Measurements from ENCODE around the gene CLCN7. TPM values are rescaled to one million over a fixed set of nuclear protein-coding genes. Genes with fewer than 3 reads are reported as not detected.
"Not testable (repeated sequence)": the region's sequence is repeated elsewhere in the genome, so short reads cannot be mapped to it uniquely, and the experiment has no call there.

Gene CLCN7
- total RNA-seq, 1 donor from 2014 or later: 69.9 TPM

DNA sequence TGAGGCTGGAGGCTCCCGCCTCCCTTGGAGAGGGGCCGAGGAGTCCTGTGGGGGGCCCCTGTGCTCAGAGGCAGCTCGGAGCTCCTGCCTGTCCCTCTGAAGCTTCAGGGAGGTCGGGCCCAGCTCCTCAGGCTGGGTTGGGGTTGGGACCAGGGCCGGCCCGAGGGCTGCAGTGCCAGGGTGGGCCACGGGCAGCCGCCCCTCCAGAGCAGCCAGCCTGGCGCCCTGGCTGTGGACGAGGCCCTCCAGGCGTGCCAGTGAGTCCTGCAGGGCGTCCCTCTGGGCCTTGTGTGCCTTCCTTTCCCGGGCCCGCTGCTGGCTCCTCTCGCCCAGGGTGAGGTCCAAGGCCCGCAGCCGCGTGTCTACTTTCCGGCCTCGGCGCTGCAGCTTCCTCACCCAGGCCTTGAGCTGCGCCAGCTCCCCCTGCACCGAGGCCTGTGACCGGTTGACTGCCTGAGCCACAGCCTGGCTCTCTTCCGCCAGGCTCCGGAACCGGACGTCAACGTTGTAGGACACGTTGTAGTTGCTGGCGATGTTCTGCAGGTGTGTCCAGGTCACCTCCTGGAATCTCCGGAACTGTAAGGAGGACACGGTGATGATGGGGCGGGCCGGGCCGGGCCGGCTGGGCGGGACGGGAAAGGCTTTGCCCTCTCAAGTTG is 12.7 kb upstream of the CLCN7 start:
- DNase-seq: no peak

DNA sequence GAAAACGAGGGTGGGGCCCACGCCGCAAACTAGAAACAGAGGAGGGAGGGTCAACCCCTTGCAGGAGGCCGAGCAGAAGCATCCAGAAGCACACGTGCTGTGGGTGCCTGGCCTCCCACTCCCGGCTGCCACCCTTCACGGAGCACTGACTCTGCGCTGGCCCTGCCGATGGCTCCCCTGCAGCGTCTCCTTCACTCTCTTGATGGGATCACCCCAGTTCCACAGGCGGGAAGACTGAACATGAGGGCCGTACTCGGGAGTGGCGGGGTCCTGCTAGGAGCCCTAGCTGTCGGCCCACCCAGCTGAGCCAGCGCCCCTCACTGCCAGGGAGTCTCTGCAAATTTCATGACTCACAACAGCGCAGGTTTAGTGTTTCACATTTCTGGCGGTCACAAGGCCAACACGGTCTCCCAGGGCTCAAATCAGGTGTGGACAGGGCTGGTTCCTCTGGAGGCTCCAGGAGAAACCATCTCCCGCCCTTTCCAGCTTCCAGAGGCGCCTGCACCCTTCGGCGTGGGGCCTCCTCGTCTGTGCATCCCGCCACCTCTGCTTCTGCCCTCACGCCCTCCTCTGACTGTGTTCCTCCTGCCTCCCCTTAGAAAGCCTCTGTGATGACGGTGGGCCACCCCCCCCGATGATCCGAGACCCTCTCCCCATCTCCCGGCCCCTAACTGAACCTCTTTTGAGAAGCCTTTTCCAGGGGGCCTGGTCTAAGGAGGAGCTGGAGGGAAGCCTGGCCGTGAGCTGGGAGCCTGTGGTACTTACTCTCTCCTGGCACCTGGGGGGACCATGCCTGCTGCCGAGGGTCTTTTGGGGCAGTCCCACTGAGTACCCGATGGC is 11.9 kb upstream of the CLCN7 start:
- no peak for DNase-seq

DNA sequence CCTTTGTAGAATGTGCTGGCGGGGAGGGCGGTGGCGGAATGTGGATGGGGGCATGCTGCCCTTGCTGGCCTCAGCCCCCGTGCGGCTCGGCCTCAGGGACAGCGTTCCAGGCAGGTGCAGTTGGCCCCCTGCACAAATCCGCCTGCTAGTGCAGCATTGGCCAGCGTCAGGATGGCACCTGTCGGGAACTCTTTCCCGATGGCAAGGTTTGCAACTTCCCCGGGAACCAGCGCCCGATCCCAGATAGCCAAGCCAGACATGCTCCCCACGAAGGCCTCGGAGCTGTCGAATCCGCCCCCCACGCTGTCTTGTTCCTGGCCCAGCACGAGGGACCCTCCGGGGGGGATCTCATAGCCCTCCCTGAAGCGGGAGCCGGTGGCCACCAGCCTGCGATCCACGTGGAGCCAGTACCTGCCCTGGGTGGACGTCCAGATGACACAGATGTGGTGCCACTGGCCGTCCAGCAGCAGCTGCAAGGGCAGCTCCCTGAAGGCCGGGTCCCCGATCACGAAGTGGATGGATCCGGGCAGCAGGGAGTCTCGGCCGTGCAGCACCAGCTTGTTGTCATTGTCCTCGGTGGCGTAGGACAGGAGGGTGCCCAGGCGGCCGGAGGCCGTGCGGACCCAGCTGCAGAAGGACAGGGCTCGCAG is 11.1 kb upstream of the CLCN7 start:
- no peak for DNase-seq

DNA sequence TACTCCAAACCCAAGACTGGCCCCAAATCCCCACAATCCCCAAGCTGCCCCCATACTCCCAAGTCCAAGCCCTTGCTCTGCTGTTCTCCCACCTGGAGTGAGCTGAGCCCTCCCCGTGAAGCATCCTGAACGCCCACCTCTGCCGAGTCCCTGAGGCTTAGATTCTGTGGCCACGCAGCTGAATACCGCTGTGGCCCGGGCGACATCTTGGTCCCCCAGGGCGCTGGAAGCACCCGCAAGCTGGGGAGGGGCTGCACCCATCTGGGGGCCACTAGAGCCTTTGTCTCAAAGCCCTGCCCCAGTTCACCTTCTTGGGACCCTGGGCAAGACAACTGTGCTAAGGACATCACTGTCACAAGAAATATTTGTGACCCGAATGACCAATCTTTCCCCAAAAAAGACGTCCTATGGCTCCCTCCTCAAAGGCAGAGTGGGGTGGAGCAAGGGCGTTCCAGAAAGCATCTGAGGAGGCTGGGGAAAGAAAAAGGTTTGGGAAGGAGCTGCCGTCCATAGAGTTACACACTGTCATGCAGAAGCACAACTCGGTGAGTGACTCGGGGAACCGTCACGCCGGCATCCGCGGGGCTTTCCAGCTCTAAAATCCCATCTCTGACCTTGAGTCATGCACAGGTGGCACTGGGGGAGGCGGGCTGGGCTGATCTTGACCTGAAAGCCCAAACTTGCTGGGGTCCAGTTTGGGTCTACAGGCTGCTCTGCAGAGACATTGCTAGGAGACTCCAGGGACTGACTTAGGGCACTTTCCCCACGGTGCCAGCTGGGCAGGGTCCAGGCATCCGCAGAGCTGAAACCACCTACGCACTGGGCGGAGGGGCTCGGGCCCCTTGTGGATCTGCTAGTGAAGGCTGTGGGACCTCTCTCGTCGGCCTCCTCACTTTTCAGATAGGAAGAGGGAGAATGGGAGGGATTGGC is 7.3 kb upstream of the CLCN7 start:
- DNase-seq: no peak

DNA sequence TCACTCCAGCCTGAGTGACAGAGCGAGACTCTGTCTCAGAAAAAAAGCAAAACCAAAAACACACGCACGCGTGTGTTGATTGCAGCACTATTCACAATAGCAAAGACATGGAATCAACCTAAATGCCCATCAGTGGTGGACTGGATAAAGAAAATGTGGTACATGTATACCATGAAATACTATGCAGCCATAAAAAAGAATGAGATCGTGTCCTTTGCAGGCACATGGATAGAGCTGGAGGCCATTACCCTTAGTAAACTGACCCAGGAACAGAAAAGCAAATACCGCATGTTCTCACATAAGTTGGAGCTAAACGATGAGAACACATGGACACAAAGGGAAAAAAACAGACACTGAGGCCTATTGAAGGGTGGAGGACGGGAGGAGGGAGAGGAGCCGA is 4.1 kb upstream of the CLCN7 start:
- DNase-seq: not testable (repeated sequence)

DNA sequence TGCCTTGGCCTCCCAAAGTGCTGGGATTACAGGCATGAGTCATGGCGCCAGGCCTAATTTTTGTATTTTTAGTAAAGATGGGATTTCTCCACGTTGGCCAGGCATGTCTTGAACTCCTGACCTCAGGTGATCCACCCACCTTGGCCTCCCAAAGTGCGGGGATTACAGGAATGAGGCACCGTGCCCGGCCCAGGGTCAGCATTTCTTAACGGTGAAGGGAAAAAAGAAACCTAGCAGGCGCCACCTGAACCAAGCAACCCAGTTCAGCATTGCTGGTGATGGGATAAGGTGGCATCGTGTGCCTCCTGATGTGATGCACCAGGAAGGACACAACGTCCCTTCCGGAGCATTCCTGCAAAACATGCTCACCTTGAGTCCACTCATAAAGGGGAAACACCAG is 2.2 kb upstream of the CLCN7 start:
- DNase-seq: no peak

DNA sequence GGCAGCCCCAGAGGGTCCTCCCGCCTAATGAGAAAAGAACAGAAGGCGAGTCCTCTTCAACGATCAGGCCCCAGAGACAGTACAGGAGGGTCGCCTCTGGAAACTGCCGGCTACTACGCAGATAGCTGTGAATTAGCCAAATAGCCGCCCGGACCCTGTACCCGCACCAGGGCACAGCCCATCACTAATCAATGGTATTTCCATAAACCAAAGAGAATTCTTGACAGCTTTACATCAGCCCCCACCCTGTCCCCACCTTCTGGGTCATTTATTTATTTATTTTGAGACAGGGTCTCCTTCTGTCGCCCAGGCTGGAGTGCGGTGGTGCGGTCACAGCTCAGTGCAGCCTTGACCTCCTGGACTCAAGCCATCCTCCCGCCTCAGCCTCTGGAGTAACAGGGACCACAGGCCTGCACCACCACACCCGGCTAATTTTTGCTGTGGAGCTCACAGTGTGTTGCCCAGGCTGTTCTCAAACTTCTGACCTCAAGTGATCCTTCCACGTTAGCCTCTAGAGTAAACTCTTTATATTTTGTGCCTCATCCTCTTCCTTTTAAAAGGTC is 805 bp upstream of the CLCN7 start:
- no peak for DNase-seq

DNA sequence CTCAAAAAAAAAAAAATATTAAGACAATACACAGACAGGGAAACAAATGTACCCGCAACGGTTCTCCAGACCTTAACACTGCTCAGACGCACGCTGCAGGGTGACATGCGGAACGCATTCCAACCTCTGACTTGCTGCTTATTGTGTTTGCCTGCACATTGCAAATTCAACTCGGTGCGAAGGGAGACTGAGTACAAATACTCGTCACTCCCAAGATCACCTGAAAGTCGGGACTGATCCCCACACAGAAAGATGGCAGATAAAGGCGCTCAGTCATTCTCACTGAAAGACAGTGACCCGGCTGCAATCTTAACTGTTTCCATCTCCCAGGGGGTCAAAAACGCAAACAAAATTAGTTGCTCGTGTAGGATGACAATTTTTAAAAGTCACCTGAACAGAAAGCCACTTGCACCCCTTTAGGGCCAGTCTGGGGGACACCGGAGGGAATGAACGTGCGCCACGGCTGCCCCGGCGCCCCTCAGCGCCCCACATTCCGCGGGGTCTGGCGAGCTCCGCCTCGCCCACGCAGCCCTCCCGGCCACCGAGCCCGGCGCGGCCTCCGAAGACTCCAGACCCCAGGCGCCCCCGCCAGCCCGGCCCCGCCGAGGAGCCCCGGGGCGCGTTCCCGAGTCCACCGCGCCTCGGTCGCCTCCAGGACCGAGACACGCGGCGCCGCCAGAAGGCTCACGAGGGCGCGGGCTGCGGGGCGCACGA is 589 bp downstream of the CLCN7 start:
- DNase-seq: no peak

DNA sequence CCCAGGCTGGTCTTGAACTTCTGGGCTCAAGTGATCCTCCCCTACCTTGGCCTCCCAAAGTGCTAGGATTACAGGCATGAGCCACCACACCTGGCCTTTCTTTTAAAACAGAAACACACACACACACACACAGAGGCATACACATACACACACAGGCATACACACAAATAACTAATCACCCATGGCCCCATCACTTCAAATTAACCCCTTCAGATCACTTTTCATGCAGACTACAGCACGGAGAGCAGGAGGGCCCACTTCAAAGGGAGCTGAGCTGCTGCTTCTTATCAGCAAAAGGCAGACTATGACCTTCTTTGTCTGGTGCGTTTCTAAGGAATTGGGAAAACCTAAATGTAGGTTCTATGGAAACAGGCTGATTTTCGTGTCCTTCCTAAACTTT is 1.9 kb downstream of the CLCN7 start:
- no peak for DNase-seq

DNA sequence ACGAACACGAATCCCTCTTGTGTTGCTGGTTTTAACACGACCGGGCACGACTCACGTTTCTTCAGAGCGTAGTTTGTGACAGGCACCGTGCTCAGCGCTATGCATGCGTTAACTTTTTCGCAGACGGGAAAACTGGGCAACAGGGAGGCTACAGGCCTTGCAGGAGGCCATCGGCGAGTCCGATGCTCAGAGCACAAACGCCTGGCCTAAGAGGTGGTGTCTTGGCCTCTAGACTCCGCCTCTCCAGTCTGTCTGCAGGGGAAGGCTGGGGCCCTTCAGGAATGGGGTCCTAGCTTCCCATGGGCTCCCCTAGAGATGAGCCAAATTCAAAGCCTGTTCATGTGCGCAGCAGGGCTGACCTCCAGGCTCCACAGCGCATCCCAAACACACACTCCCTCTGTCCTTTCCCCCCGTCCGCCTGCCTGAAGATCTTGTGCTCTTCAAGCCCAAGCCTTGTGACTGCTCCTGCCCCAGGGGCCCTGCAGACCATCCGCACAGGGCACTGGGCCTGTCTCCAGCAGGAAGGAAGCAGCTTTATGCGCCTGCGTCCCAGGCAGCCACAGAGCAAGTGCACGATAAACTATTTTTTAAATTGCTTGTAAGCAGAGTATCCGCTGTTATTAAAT is 3.1 kb downstream of the CLCN7 start:
- no peak for DNase-seq

DNA sequence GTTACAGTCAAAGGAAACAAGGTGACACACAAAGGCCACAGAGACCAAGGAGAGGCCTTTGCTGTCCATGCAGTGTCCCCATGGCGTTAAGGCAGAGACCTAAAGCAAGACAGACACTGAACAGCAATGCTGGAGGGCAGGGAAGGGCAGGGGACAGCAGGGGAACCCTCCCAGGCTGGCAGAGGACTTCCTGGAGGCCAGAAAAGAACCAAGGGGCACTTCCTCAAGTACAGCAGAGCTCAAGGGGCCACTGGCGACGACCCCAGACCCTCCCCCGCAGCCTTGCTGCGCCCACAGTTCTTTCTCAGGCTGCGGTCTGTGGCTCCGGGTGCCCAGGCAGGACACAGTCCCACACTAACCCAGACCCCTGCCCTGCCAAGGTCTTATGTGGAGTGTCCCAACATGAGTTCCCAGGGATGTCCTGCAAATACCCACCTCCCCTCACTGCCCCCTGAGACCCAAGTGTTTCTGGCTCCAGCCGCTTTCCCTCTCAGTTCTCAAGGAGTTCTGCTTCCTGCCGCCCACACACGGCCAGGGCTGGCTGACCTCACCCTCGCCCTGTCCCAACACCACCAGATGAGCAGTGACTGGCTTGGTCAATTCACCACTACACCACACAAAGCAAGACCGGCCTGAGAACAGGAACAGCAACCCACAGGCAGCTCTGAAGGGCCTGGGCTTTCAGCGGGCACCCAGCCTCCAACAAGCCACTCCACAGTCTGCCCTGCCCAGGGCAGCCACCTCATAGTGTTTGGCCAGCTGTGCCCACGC is 4.2 kb downstream of the CLCN7 start:
- peak; percentile 69 for DNase-seq

DNA sequence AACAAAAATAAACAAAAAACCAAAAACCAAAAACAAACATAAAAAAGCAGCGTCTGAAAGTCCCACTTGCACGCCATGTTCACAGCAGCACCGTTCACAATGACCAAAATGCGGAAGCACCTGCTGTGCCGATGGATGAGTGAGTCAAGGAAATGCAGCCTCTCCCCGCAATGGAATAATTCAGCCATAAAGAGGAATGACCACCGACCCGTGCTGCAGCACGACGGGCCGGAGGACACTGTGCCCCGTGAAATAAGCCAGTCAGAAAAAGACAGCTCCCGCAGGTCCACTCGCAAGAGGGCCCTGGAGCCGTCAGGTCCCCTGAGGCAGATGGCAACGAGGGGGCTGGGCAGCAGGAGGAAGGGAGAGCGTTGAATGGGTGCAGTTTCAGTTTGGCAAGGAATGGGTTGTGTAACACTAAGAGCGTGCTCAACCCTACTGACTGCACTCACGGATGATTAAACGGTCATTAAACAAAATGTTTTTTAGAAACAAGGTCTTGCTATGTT is 5.1 kb downstream of the CLCN7 start:
- peak; percentile 34 for DNase-seq

DNA sequence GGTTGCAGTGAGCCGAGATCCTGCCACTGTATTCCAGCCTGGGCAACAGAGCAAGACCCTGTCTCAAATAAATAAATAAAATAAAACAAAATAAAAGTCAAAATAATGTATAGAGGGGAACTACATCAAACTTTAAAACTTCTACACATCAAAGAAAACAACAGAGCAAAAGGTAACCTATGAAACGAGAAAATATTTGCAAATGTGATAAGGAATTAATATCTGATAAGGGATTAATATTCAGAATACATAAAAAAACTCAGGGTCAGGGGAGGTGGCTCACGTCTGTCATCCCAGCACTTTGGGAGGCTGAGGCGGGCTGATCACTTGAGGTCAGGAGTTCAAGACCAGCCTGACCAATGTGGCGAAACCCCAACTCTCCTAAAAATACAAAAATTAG is 5.7 kb downstream of the CLCN7 start:
- DNase-seq: not testable (repeated sequence)

DNA sequence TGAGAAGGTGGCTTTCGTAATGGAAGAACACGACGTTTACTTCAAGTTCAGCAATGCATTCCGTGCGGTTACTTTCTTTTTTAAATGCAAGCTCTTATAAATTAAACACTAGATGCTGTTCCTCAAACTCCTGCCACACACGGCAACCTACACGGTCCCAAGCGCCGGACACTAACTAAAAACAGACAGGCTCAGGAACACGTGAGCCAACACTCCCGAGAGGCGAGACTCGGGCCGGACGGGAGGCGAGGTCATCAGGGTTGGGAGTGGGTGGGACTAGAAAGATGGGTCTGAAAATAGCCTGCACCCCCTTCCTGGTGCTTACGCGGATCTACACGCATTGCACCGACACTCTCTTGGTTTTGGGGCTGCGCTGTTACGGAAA is 6.4 kb downstream of the CLCN7 start:
- no peak for DNase-seq

DNA sequence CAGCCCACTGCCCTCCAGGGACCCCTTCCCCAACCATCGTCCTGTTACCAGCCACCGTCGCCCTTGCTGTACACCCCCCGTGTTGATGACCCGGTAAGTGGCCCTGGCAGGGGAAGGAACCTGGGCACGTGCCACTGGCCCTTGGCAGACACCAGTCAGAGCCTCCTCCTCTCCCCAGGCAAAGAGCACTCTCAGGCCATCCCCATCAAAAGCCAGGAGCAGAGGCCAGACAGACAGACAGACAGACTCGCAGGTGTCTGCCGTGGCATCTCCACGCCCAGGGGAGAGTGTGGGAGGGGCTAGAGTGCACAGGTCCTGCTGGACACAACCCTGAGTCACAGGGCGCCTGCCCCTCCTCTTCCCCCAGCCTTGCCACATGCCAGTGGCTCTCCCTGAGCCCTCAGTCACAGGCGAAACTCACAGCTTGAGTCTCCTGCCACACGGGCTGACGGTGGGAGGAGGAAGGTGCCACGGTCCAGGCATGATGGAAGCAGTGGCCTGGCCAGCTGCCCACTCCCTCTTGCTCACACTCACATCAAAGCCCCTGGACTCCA is 7.8 kb downstream of the CLCN7 start:
- DNase-seq: no peak

DNA sequence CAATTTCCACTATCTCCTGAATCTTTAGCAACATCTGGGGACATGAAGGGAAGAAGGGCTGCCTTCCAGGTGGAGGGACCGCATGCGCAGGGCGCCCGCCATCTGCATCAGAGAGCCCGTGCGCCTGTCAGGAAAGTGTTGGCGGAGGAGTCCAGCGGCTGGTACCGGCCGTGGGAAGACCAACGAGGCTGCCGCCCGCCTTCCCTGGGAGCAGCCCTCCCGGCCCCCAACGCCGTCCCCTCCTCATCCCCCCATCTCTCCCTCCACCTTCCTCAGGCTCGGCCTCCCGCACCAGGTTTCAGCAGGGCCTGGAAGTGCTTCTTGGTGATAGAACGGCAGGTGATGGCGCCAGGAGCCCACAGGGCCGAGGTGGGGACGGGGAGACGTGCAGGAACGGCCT is 8.8 kb downstream of the CLCN7 start:
- DNase-seq: no peak

DNA sequence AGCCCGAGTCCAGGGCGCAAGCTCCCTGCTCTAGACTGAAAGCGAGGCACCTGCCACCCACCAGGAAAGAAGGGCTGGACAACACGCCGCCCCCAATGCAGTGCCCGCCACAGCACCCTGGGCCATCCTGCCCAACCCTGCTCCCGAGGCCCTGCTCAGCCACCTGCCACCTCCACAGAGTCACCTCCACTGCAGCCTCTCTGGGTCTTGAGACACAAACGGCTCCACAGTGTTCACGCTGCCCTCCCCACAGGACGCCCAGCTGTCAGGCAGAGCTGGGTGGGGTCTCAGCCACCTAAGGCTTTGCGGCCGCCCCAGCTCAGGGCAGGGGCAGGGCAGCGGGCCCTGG is 9.3 kb downstream of the CLCN7 start:
- DNase-seq: no peak

DNA sequence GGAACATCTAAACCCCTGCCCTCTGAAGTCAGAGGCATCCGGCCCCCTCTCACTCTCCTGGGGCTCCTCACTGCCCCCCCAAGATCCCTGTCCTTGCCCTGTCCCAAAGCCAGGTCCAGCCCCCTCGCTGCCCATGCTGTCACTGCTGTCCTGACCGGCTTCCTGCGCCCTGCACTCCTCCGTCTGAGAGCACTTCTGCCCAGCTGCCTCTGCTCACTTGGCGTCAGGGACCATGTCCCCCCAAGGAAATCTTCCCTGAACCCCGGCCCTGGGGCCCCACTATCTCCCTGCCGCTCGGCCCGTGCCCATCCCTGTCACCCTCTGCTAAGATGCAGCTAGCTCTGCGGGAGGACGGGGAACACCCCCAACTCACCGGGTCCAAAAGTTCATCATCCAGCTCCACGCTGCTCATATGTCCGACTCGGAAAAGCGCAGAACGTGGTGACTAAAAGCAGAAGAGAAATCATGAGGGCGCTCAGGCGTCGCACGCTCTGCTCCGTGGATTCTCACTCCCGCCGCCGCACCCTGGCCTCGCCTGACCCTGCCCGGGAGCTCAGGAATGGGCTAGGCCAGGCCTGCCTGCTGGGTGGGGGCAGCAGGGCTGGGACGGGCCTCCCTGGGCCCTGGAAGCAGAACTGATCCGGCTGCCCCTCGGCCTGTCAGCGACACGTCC is 9.8 kb downstream of the CLCN7 start:
- no peak for DNase-seq

DNA sequence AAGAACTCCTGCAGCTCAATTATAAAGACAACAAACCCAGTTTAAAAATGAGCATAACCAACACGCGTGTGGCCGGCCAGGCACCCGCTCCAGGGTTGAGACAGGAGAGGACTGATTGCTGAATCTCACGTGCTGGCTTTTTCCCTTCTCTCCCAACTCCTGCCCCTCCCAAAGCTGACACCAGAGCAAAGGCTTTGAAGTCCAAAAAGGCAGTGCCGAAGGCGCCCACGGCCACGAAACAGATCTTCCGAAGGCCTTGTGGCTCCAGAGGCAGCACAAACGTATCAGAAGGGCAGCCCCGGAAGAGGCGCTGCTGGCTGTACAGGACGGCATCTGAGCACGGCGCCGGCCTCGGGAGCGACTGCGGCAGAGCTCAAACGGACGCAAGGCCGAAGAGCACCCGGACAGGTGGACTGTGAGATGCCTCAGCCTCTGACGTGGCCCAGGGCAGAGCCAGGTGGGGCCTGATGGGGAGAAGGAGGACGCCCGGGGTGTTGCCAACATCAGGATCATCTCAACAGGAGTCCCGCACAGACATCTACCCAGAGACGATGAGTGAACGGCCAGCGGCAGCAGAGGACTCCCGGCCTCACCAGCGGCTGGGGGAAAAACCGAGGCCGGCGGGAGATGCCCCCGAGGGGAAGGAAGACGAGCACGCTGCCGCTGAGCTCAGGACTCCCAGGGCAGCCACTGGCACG is 10.5 kb downstream of the CLCN7 start:
- DNase-seq: no peak

All from dermis blood vessel endothelial cell (primary cell).